Breast epithelium (tissue), 3 donors: ENCODE measurements around the gene CACNA2D2.

Experiments
- POLR2A ChIP-seq: fragments of 450-650 bp; IDR thresholded peaks from one replicate; pipeline ENCODE4 v1.6.1; 2016; ENCODE audit warnings: antibody characterized with exemption, mild to moderate bottlenecking, moderate library complexity
- POLR2AphosphoS5 ChIP-seq, 3 donors: sonication (generic); formaldehyde crosslinking; IDR thresholded peaks; one replicate each; pipeline ENCODE4 v1.6.1; 2017; ENCODE audit warnings: antibody characterized with exemption in 3 of 3

DNA sequence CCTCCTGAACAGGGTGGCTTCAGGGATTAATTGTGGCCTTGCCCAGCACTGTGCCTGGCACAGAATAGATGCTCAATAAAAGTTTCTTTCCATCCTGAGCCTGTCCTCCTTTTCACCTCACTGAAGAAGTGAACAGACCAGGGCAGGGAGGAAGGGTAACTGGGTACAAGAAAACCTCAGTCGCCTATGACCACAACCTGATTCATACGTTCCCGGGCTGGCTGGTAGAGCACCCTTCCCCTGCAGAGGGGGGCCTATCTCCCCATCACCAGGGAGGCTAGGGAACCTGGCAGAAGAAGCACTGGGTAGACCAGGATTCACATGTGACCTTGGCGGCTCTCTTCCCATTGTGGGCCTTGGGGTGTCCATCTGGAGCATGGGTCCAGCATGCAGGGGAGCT lies 27.8 kb upstream of the CACNA2D2 start:
- TF ChIP-seq POLR2AphosphoS5 (IDR thresholded peaks at IDR 0.05) (no peak), POLR2A (no peak)
